Effector memory CD4-positive, alpha-beta T cell (primary cell): ENCODE measurements around the gene RBMS3.

ENCODE experiments used
- DNase-seq, 3 donors: peaks; one replicate each; pipeline ENCODE4 v3.0.0-alpha.2; 2020
- H3K27ac ChIP-seq: 2 replicates; pipeline ENCODE4 v1.7.0; 2013; ENCODE audit warnings: mild to moderate bottlenecking, low read length, moderate library complexity; ENCODE audit not compliant: insufficient read depth, poor library complexity, severe bottlenecking
- H3K27me3 ChIP-seq: replicated peaks from 2 replicates; pipeline ENCODE4 v1.7.0; 2013; ENCODE audit warnings: mild to moderate bottlenecking, low read length; ENCODE audit not compliant: insufficient read depth, control insufficient read depth, poor library complexity, severe bottlenecking
- H3K36me3 ChIP-seq: 2 replicates; pipeline ENCODE4 v1.7.0; 2013; ENCODE audit warnings: mild to moderate bottlenecking, low read length, moderate library complexity; ENCODE audit not compliant: control insufficient read depth, insufficient read depth
- H3K4me1 ChIP-seq: 2 replicates; pipeline ENCODE4 v1.7.0; 2013; ENCODE audit warnings: low read length, mild to moderate bottlenecking; ENCODE audit not compliant: control insufficient read depth, insufficient read depth, poor library complexity, severe bottlenecking
- H3K4me3 ChIP-seq: 2 replicates; pipeline ENCODE4 v1.7.0; 2013; ENCODE audit warnings: low read length, low read depth, mild to moderate bottlenecking; ENCODE audit not compliant: insufficient read depth, poor library complexity, severe bottlenecking
- H3K9me3 ChIP-seq: 2 replicates; pipeline ENCODE4 v1.7.0; 2013; ENCODE audit warnings: mild to moderate bottlenecking, low read length, moderate library complexity; ENCODE audit not compliant: control insufficient read depth

RBMS3 gene

DNA sequence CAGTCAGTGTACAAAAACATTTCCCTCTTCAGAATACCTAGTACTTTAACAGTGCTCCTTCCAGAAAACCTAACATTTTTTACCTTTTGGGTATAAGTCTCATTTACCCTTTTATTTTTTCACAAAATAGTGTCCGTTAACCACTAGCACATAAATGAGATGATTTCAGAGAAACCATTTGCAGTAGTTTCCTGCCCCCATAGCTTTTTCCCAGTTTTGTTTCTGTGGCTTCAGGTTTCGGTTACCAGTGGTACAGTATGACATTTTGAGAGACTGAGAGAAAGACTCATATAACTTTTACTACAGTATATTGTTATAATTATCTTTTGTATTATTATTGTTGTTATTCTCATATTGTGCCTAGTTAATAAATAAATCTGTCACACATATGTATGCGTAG is 6.2 kb upstream of the RBMS3 start:
- H3K4me3 ChIP-seq: no peak overlapping the region
- H3K27ac ChIP-seq: no peak overlapping the region
- no peaks in the 10 kb centered on the region for H3K36me3 ChIP-seq
- no peaks in the 10 kb centered on the region for H3K4me1 ChIP-seq
- no peaks in the 10 kb centered on the region for H3K9me3 ChIP-seq
- DNase-seq: no peak
- H3K27me3 ChIP-seq: no peaks in the 10 kb centered on the region

DNA sequence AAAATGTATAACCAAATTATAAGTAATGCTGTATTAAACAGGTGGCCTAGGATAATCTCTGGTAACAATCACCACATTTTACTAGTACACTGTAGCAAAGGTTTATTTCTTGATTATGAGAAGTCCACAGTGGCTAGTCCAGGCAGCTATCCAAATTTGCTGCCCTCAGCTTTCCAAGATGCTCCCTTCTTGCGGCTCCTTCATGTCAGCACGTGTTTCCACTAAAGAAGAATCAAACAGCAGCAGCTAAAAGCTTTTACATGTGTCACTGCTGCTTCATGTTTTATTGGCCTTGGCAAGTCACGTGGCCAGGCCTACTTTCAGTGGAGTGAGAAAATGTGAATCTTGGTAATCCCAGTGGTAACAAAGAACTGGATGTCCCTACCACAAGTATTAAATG is 5.6 kb upstream of the RBMS3 start:
- Histone ChIP-seq H3K4me3 (no peak overlapping the region), H3K27me3 (no peaks in the 10 kb centered on the region), H3K36me3 (no peaks in the 10 kb centered on the region), H3K27ac (no peak overlapping the region), H3K4me1 (no peaks in the 10 kb centered on the region), H3K9me3 (no peaks in the 10 kb centered on the region)
- DNase-seq: no peak

DNA sequence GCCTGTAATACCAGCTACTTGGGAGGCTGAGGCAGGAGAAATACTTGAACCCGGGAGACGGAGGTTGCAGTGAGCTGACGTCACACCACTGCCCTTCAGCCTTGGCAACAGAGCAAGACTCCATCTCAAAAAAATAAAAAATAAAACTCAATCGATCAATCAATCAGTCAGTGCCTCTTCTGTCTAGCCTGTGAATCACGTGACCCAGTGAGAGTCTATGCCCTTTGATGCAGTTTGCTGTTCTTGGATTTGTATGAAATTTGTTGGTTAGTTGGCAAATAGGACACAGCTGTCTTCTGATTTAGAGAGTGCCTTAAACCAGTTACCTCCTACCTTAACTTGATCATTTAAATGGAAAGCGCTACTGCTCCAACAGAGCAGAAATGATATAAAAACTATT is 3.6 kb upstream of the RBMS3 start:
- H3K9me3 ChIP-seq: no peaks in the 10 kb centered on the region

GRCh38 chr3:29279286-29279685 is 1.6 kb upstream of the RBMS3 start:
- no peaks in the 10 kb centered on the region for H3K27me3 ChIP-seq
- H3K9me3 ChIP-seq: no peaks in the 10 kb centered on the region
- DNase-seq: no peak
- no peak overlapping the region for H3K4me3 ChIP-seq
- no peak overlapping the region for H3K27ac ChIP-seq
- no peaks in the 10 kb centered on the region for H3K36me3 ChIP-seq
- H3K4me1 ChIP-seq: no peaks in the 10 kb centered on the region

More for the DNA sequence above, 3.6 kb upstream of the RBMS3 start:
- Histone ChIP-seq H3K4me1 (no peaks in the 10 kb centered on the region), H3K27me3 (no peaks in the 10 kb centered on the region), H3K36me3 (no peaks in the 10 kb centered on the region), H3K27ac (no peak overlapping the region), H3K4me3 (no peak overlapping the region)
- DNase-seq: no peak

GRCh38 chr3:29279806-29280205 is 1.1 kb upstream of the RBMS3 start:
- H3K27ac ChIP-seq: no peak overlapping the region
- no peaks in the 10 kb centered on the region for H3K9me3 ChIP-seq
- no peak for DNase-seq
- no peaks in the 10 kb centered on the region for H3K4me1 ChIP-seq
- no peaks in the 10 kb centered on the region for H3K36me3 ChIP-seq
- no peaks in the 10 kb centered on the region for H3K27me3 ChIP-seq
- H3K4me3 ChIP-seq: no peak overlapping the region

DNA sequence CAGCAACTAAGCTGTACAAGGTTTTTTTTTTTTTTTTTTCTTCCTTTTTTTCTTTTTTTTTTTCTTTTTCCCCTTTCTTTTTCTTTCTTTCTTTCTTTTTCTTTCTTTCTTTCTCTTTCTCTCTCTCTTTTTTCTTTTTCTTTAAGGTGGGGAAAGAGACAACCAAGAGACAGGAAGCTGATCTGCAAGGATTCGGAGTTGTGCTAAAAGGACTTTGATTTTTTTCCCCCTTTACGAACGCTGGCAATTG is 148 bp downstream of the RBMS3 start:
- H3K4me1 ChIP-seq: no peaks in the 10 kb centered on the region
- H3K4me3 ChIP-seq: peak overlapping the region; percentile 29
- no peaks in the 10 kb centered on the region for H3K36me3 ChIP-seq
- no peak for DNase-seq
- H3K27me3 ChIP-seq: no peaks in the 10 kb centered on the region
- H3K9me3 ChIP-seq: no peaks in the 10 kb centered on the region
- no peak overlapping the region for H3K27ac ChIP-seq

DNA sequence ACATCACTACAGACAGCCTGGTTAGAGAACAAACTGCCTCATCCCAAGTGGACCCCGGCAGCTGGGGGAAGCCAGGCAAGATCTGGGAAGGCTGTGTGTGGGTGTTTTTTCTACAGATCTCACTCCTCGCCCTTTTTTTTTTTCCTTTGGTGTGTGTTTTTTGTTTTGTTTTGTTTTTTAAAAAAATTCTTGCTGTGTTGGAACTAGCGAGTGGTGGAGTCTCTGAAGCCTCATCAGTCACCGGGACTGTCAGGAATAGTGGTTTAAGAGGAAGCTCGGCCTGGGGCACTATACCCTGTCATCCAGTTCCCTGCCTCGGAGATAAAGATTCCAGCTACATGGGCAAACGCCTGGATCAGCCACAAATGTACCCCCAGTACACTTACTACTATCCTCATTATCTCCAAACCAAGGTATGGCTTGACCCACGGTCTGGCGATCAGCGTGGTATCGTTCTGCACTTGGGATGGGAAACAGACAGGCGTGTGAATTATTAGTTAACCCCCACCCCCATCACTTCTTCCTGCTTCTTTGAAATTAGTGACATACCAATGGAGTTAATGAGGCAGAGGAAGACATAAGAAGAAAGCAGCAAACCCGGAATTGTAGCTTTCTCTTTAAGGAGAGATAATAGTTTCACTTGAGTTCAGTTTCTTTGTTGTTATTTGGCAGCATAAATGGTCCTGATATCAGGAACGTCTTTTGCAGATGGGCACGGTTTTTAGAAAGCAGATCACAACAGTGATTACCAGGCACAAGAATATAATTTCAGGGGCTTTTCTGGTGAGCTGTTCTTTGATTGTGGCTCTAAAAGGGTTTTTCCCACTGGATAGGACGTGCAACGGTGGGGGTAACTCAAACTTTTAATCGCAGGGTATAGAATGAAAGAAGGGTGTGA is 722 bp downstream of the RBMS3 start:
- H3K4me3 ChIP-seq: peak overlapping the region; percentile 29
- no peaks in the 10 kb centered on the region for H3K36me3 ChIP-seq
- H3K27ac ChIP-seq: no peak overlapping the region
- no peaks in the 10 kb centered on the region for H3K27me3 ChIP-seq
- H3K4me1 ChIP-seq: no peaks in the 10 kb centered on the region
- no peaks in the 10 kb centered on the region for H3K9me3 ChIP-seq
- no peak for DNase-seq

DNA sequence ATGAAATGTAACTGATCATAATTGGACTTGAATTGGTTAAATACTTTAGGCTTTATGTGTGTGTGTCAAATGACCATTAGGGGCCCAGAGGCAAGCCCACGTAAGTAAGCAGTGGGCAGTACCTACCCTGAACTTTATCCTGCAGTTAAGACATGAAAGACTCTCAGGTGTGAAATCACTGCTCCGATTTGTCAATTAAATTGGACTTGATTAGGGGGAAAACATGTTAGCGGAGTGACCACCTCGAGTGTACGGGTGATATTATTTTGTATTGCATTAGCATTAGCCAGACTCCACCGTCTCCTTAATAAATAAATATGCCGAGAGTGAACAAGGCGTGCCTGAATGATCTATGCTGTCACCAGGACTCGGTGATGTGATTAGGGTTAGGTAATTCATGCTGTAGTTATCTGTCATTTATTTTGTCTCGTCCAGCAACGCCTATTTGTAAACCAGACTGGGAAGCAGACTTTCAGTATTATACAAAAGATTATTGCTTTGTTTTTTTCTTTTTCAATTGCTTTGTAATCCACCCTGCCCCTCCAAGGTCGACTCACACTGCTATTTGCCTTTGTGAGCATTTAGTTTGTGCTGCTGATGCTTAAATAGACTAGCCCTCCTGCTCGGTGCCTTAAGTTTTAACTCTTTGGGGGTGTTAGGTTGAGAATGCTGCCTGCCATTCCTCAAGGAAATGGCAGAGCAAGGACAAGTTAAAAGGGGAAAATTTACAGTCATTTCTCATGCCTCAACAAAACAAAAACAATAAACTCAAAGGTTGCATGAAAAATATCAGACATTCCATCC is 1.8 kb downstream of the RBMS3 start:
- Histone ChIP-seq H3K4me3 (no peak overlapping the region), H3K4me1 (no peaks in the 10 kb centered on the region), H3K27me3 (no peaks in the 10 kb centered on the region), H3K9me3 (no peaks in the 10 kb centered on the region), H3K27ac (no peak overlapping the region), H3K36me3 (no peaks in the 10 kb centered on the region)
- no peak for DNase-seq

- DNase-seq: no peak
- Histone ChIP-seq H3K4me3 (no peak overlapping the region), H3K27me3 (no peaks in the 10 kb centered on the region), H3K27ac (no peak overlapping the region), H3K36me3 (no peaks in the 10 kb centered on the region), H3K9me3 (no peaks in the 10 kb centered on the region), H3K4me1 (no peaks in the 10 kb centered on the region)
Observed at GRCh38 chr3:29283231-29284119, 2.6 kb downstream of the RBMS3 start.
